ENCODE measurements around the gene LDLRAD4.

- TF ChIP-seq ZNF70 (CRISPR knock-in tag; IDR thresholded peaks at IDR 0.05) (no peak), ZNF565 (CRISPR knock-in tag; conservative IDR thresholded peaks at IDR 0.05; ENCODE audit: low read depth) (no peak), OSR1 (CRISPR knock-in tag; IDR thresholded peaks at IDR 0.05) (no peak), PATZ1 (CRISPR knock-in tag; IDR thresholded peaks at IDR 0.05; ENCODE audit: borderline replicate concordance) (no peak), TOX (CRISPR knock-in tag; IDR thresholded peaks at IDR 0.05; ENCODE audit: borderline replicate concordance) (no peak), RARB (CRISPR knock-in tag; IDR thresholded peaks at IDR 0.05) (no peak), ISL1 (CRISPR knock-in tag; IDR thresholded peaks at IDR 0.05) (no peak), ARNTL (CRISPR knock-in tag; IDR thresholded peaks at IDR 0.05; ENCODE audit: borderline replicate concordance, low read depth) (no peak)
Observed at GRCh38 chr18:13363359-13363758, 144.8 kb downstream of the LDLRAD4 start.

All from SK-N-SH treated with all-trans-retinoic acid at 6 μM for 48 hours (cell line).